A673 (cell line): ENCODE measurements around the gene MAP3K7CL.

Experiments used
- EZH2 ChIP-seq: fragments of 200-600 bp; sonication (generic); IDR thresholded peaks from 2 replicates; pipeline ENCODE4 v1.6.1; 2017; ENCODE audit warnings: borderline replicate concordance, low read depth, mild to moderate bottlenecking, mixed read lengths, antibody characterized with exemption, low read length; ENCODE audit not compliant: poor library complexity, severe bottlenecking
- TF ChIP-seq, protein P1 (sequence below): fragments of 300-800, 200-600 bp; sonication (generic); conservative IDR thresholded peaks from 2 replicates; pipeline ENCODE4 v1.5.1; 2017; ENCODE audit warnings: low read depth, mild to moderate bottlenecking, antibody characterized with exemption, low read length, moderate library complexity, mixed read lengths

DNA sequence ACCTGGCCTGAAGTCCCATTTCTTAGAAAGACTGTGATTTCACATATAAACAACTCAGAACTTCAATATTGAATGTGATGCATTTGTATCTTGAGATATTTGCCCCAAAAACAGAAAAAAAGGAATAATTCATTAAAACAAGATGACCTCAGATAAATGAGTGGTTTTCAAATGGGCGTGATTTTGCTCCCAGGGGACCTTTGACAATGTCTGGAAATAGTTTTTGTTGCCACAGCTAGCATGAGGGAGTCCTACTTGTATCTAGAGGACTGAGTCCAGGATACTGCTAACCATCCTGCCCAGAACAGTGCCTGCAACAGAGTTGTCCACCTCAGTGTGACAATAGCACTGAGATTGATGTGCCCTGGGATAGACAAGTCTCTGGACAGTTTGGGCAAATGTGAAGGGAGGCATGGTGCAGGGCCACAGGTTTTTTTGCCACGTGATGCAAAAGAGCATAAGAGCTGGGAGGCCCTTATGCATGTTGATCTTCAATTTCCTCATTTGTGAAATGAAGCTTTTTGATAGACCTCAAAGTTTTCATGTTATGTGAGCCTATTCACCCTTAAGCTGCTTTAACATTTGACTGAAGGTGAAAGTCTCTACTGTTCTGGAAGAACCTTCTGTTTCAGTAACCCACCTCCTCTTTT, 46.2 kb downstream of the MAP3K7CL start:
- TF ChIP-seq, protein P1, sequence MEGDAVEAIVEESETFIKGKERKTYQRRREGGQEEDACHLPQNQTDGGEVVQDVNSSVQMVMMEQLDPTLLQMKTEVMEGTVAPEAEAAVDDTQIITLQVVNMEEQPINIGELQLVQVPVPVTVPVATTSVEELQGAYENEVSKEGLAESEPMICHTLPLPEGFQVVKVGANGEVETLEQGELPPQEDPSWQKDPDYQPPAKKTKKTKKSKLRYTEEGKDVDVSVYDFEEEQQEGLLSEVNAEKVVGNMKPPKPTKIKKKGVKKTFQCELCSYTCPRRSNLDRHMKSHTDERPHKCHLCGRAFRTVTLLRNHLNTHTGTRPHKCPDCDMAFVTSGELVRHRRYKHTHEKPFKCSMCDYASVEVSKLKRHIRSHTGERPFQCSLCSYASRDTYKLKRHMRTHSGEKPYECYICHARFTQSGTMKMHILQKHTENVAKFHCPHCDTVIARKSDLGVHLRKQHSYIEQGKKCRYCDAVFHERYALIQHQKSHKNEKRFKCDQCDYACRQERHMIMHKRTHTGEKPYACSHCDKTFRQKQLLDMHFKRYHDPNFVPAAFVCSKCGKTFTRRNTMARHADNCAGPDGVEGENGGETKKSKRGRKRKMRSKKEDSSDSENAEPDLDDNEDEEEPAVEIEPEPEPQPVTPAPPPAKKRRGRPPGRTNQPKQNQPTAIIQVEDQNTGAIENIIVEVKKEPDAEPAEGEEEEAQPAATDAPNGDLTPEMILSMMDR, result no peak
- no peak for TF ChIP-seq EZH2
